Activated CD8-positive, alpha-beta memory T cell treated with anti-CD3 and anti-CD28 coated beads for 24 hours (primary cell): Measurements from ENCODE around the gene CCDC91.
"Not testable (repeated sequence)": the region's sequence is repeated elsewhere in the genome, so short reads cannot be mapped to it uniquely, and the experiment has no call there.

Experiments used
- DNase-seq: peaks from one replicate; pipeline ENCODE4 v3.0.0-alpha.2; 2020

Gene CCDC91

DNA sequence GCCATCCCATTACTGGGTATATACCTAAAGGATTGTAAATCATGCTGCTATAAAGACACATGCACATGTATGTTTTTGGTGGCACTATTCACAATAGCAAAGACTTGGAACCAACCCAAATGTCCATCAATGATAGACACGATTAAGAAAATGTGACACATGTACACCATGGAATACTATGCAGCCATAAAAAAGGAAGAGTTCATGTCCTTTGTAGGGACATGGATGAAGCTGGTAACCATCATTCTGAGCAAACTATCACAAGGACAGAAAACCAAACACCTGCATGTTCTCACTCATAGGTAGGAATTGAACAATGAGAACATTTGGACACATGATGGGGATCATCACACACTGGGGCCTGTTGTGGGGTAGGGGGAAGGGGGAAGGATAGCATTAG, 288.8 kb downstream of the CCDC91 start:
- not testable (repeated sequence) for DNase-seq

- no peak for DNase-seq
These were observed 289.4 kb downstream of the CCDC91 start for GRCh38 chr12:28479683-28480082.

DNA sequence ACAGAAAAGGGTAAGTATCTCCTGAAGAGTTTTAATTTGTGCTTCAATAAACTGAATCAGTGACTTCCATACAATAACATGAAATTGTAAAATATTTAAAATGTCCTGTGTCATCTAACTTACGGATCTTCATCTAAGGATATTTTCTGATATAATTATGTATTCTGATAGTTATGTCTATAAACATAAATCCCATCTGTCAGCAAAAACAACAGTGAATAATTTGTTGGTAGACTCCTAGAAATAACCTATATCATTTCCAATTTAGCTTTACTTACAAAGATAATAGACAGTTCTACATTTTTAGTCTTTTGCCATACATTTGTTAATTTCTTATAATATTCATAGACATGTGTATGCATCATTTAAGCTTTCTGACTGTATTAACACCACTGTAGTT, 293.9 kb downstream of the CCDC91 start:
- no peak for DNase-seq

GRCh38 chr12:28486521-28486920, 296.3 kb downstream of the CCDC91 start:
- no peak for DNase-seq

GRCh38 chr12:28489246-28489645, 299.0 kb downstream of the CCDC91 start:
- no peak for DNase-seq

- no peak for DNase-seq
These were observed 307.7 kb downstream of the CCDC91 start for GRCh38 chr12:28497889-28498411.

GRCh38 chr12:28498850-28499249, 308.6 kb downstream of the CCDC91 start:
- no peak for DNase-seq

- DNase-seq = no peak
These were observed 310.2 kb downstream of the CCDC91 start for GRCh38 chr12:28500373-28501024.

DNA sequence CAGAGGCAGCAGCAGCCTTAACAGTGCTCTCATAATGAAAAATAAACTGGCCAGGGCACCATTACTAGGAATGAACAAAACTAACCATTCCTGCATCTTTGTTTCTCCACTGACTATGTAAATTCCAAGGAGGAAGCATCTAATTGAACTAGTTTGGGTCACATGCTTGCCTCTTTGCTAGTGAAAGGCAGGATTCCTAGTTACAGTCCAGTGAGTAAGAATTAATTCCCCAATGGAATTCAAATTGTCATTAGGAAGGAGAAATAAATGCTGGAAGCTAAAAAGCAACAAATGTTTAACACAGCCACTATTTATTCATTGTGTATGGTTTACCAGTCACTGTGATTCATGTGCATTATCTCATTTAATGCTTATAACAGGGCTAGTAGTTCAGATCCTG, 316.0 kb downstream of the CCDC91 start:
- DNase-seq = no peak

GRCh38 chr12:28507033-28507432, 316.8 kb downstream of the CCDC91 start:
- DNase-seq = no peak

DNA sequence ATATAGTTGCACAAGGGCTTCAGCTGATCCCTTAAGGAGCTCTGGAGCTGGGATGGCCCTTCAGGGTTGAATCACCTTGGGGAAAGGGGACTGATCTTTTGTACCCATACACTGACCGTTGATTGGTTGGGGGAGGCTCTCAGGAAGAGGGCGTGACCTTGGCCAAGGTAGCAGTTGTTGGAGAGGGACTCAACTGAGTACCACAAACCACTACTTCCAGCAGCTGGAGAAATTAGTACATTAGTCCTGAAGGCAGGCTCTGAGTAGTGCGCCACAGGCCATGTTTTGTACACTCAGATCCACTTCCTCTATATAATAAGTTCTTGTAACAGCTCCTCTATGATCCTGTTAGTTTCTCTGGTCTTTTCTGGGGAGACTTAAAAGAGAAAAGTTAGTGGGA, 317.6 kb downstream of the CCDC91 start:
- no peak for DNase-seq

GRCh38 chr12:28512406-28512805, 322.1 kb downstream of the CCDC91 start:
- DNase-seq = no peak

- DNase-seq = no peak
These were observed 322.6 kb downstream of the CCDC91 start for GRCh38 chr12:28512876-28513275.

- DNase-seq = no peak
These were observed 323.7 kb downstream of the CCDC91 start for GRCh38 chr12:28513983-28514382.

GRCh38 chr12:28517101-28517500, 326.8 kb downstream of the CCDC91 start:
- DNase-seq = no peak

DNA sequence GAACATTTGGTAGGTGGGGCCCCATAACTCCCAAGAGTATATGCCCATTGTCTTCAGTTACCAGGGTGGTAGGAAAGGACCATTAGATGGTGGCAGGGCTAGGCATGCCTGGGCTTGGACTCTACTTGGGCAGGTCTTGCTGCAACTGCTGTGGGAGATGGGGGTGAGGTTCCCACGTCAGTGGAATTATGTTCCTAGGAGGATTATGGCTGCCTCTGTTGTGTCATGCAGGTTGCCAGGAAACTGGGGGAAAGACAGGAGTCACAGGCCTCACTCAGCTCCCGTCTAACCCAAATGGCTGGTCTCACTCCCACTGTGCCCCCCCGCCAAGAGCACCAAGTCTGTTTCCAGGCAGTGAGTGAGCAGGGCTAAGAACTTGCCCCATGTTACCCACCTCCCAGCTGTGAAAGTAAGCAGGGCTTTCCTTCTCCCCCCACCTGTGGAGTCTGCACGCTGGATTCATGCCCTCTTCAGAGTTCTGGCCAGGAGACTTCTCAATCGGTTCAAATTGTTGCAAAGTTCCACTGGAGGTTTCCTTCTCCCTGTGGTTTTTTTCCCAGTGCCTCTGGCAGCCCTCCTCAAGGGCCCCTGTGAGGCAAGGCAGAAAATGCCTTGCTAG, 337.5 kb downstream of the CCDC91 start:
- no peak for DNase-seq

- no peak for DNase-seq
These were observed 345.0 kb downstream of the CCDC91 start for GRCh38 chr12:28535216-28535615.

GRCh38 chr12:28536088-28536487, 345.8 kb downstream of the CCDC91 start:
- DNase-seq = no peak

GRCh38 chr12:28537474-28537873, 347.2 kb downstream of the CCDC91 start:
- no peak for DNase-seq

DNA sequence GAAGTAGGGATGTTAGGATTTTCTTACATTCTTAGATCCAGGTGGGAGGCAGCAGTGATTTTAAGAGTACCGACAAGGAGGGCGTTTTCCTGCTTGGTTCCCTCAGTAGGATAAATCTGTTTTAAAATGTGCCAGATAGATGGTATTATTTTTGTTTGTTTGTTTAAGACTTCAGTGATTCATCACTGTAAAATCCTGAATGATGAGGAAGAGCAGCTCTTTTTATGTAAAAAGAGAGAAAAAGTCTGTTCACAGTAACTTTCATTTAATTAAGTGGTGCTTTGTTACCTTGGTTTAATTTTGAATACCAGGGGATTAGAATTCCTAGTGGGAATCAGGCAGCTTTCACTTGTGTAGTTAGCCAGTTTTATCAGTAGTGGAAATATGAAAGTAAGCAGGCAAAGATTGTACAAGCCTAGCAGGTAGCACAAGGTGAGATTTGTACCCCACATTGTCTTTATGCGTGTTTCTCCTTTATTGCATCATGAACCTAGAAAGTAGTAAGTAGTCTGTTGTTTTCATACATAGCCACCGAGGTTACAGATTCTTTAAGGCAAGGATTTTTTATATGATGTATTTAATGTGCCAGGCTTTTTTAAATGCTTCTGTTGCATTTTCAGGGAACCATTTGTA, 349.6 kb downstream of the CCDC91 start:
- DNase-seq = no peak

GRCh38 chr12:28540324-28540714, 350.1 kb downstream of the CCDC91 start:
- no peak for DNase-seq

DNA sequence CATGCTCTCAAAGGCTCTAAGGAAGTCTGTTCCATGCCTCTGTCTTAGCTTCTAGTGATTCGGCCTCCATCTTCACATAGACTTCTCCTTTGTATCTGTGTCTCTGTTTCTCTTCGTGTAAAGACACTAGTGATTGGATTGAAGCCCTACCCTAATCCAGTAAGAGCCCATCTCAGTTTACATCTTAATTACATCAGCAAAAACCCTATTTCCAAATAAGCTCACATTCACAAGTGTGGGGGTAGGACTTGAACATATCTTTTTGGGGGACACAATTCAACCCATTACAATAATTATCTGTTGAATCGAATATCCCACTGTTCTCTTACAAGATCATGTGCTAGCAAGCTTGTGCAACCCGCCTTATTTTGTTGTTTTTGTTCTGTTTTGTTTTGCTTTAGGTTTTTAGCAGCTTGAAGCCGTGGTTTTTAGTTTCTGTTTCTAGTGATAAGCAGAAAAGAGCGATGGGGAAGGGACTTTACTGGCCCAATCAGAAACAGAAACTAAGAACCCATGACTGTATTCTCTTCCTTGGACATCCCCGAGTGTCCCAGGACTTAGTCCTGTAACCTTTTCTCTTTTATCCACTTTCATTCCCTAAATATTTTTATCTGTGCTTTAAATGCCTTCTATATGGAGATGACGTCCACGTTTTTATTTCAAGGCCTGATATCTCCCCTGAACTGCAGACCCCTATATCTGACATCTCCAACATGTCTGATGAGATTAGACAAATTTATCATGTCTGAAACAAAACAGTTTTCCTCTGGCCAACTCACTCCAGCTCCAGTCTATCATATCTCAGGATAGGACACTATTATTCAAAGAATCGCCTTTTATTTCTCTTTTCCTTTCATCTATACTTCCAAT, 353.0 kb downstream of the CCDC91 start:
- DNase-seq = no peak
